Ovary (tissue), 9 donors: ENCODE results near the gene ZBED1. TPM values are rescaled to one million over a fixed set of nuclear protein-coding genes. Genes with fewer than 3 reads are reported as not detected.
"Not testable (repeated sequence)": the region's sequence is repeated elsewhere in the genome, so short reads cannot be mapped to it uniquely, and the experiment has no call there.

ENCODE experiments used
- DNase-seq, 5 donors: peaks; one replicate each; pipeline ENCODE4 v3.0.0-alpha.2; 2019 to 2020
- H3K27ac ChIP-seq, 2 donors: fragments of 200-600 bp; one replicate each; pipeline versions ENCODE4 v1.5.1 to v1.8.0; 2019 to 2022
- H3K27me3 ChIP-seq: fragments of 200-600 bp; one replicate; pipeline ENCODE4 v1.8.0; 2022
- H3K36me3 ChIP-seq: fragments of 200-600 bp; sonication (generic); one replicate; pipeline ENCODE4 v1.5.1; 2019
- H3K4me1 ChIP-seq: one replicate; pipeline ENCODE4 v1.8.1; 2013; ENCODE audit warnings: mild to moderate bottlenecking, moderate library complexity; ENCODE audit not compliant: insufficient read depth
- H3K4me3 ChIP-seq: fragments of 200-600 bp; sonication (generic); one replicate; pipeline ENCODE4 v1.5.1; 2017
- H3K9me3 ChIP-seq, 2 donors: fragments of 200-600 bp in 1 of 2; sonication (generic) in 1 of 2; one replicate each; pipeline versions ENCODE4 v1.5.1 to v1.8.1; 2013 to 2019; ENCODE audit warnings: mild to moderate bottlenecking in 1 of 2, moderate library complexity in 1 of 2
- EP300 ChIP-seq: sonication (generic); formaldehyde crosslinking; IDR thresholded peaks from one replicate; pipeline ENCODE4 v1.6.1; 2017; ENCODE audit warnings: antibody characterized with exemption
- POLR2A ChIP-seq: fragments of 450-650 bp; IDR thresholded peaks from one replicate; pipeline ENCODE4 v1.6.1; 2017; ENCODE audit warnings: antibody characterized with exemption, mild to moderate bottlenecking, moderate library complexity
- WGBS, 3 donors: extraction: QIAGEN DNeasy Blood & Tissue Kit in 1 of 3; methylation state at CpG; one replicate each; pipeline versions ENCODE4 v1.1.5 to v1.1.7; 2013 to 2017; 5-methylcytosine and 5-hydroxymethylcytosine counted together
- intact Hi-C, 4 donors: fragments of 100-400 bp; cut with DNase I; formaldehyde crosslinking; loops; one replicate each; pipeline versions ENCODE4 v1.11.0 to v1.15.1; 2022 to 2023
- polyA plus RNA-seq, 2 donors: library from polyadenylated mRNA; stranded (reverse); fragments of 200-250 nt in 1 of 2; fragments of 350-450 nt in 1 of 2; fragmentation: Illumina TruSeq in 1 of 2; extraction: RNeasy Lipid Tissue Mini Kit (QIAGEN cat#74804) in 1 of 2; gene quantifications; one replicate each; pipeline ENCODE4 v1.2.3, GENCODE V29; 2013 to 2014
- total RNA-seq, 7 donors: library from RNA; depleted of rRNA in 2 of 7; stranded (reverse); fragments of >200 nt in 2 of 7; fragmentation: NEBNext Ultra II Directional in 3 of 7; extraction: Animal tissue kit (Norgen Biotek cat#: 25700) in 3 of 7; gene quantifications; one replicate each; pipeline versions ENCODE4 v1.1.0 to v1.2.4, GENCODE V29; 2016 to 2023
- TF ChIP-seq, protein P1 (sequence below), 3 donors: fragments of 450-650 bp in 2 of 3; fragments of 200-600 bp in 1 of 3; IDR thresholded peaks; one replicate each; pipeline versions ENCODE4 v1.5.1 to v1.8.0; 2016 to 2022; ENCODE audit warnings: antibody characterized with exemption in 3 of 3, mild to moderate bottlenecking in 1 of 3
- donor health status: DM: no; HTN: no; CAD: no; lungs with moderate emphysema.
- donor health status: DM: no; HTN: no; CAD: no.
- donor health status: Bipolar disorder and iron deficiency.
- donor health status: DM: yes; HTN: yes; CAD: no.
- donor health status: DM: no; HTN: no; CAD: no.
- donor health status: DM: yes; HTN: yes; CAD: no.

ZBED1 gene
- total and polyA plus RNA-seq, 9 donors, result 23.4 to 39.0 (median 26.0) TPM

DNA sequence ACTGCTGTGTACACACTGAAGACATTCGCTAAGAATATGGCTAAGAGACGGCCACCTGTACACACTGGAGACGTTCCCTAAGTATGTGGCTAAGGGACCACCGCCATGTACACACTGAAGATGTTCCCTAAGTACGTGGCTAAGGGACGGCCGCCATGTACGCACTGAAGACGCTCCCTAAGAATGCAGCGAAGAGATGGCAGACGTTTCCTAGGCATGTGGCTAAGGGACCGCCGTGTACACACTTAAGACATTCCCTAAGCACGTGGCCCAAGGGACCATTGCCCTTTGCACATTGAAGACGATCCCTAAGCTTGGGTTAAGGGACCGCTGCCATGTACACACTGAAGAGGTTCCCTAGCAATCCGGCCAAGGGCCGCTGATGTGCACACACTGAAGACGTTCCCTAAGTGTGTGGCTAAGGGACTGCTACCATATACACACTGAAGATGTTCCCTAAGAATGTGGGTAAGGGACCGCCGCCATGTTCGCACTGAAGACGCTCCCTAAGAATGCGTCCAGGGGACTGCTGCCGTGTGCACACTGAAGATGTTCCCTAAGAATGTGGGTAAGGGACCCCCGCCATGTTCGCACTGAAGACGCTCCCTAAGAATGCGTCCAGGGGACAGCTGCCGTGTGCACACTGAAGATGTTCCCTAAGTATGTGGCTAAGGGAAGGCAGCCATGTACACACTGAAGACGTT lies 36.7 kb downstream of the ZBED1 start:
- no peak for DNase-seq
- TF ChIP-seq, protein P1, sequence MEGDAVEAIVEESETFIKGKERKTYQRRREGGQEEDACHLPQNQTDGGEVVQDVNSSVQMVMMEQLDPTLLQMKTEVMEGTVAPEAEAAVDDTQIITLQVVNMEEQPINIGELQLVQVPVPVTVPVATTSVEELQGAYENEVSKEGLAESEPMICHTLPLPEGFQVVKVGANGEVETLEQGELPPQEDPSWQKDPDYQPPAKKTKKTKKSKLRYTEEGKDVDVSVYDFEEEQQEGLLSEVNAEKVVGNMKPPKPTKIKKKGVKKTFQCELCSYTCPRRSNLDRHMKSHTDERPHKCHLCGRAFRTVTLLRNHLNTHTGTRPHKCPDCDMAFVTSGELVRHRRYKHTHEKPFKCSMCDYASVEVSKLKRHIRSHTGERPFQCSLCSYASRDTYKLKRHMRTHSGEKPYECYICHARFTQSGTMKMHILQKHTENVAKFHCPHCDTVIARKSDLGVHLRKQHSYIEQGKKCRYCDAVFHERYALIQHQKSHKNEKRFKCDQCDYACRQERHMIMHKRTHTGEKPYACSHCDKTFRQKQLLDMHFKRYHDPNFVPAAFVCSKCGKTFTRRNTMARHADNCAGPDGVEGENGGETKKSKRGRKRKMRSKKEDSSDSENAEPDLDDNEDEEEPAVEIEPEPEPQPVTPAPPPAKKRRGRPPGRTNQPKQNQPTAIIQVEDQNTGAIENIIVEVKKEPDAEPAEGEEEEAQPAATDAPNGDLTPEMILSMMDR (IDR thresholded peaks at IDR 0.05), result no peak
- TF ChIP-seq EP300 (no peak), POLR2A (no peak)
- H3K27ac ChIP-seq, result no peak overlapping the region
- no peaks in the 10 kb centered on the region for H3K27me3 ChIP-seq
- intact Hi-C loops, result loop anchor here in 1 of 4 donors (2.0 kb wide), 1 partner anchor 67 kb away; no protein-coding TSS in a partner anchor
- H3K4me1 ChIP-seq, result no peaks in the 10 kb centered on the region
- no peak overlapping the region for H3K4me3 ChIP-seq
- H3K9me3 ChIP-seq, result no peaks in the 10 kb centered on the region
- no peaks in the 10 kb centered on the region for H3K36me3 ChIP-seq
- WGBS, 3 donors, result 86 to 93% (median 91%) methylated on average over 31 of the region's 31 CpGs

DNA sequence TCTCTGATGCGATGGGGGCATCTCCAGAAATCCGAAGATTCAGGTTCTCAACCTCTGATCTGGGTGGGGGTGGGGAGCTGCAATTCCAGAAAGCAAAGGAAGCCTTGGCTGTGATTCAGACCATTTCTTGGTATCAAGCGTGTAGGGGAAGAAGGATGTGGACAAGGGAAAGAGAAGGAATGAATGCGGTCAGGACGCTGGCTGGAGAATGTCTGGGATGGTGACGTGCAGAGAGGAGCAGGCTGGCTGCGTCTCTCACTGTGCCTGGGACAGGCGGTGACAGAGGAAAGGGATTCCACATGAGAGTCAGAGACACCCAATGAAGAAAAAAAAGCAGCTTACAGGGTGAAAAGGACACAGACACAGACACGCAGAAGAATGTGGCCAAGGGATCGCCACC lies 37.3 kb downstream of the ZBED1 start:
- not testable (repeated sequence) for H3K27me3 ChIP-seq, H3K4me1 ChIP-seq, H3K9me3 ChIP-seq, H3K27ac ChIP-seq, H3K4me3 ChIP-seq, H3K36me3 ChIP-seq, DNase-seq
- 71 to 84% (median 72%) methylated on average over 10 of the region's 10 CpGs for WGBS, 3 donors
- intact Hi-C loops, result loop anchor here in 1 of 4 donors (2.0 kb wide), 1 partner anchor 67 kb away; no protein-coding TSS in a partner anchor

DNA sequence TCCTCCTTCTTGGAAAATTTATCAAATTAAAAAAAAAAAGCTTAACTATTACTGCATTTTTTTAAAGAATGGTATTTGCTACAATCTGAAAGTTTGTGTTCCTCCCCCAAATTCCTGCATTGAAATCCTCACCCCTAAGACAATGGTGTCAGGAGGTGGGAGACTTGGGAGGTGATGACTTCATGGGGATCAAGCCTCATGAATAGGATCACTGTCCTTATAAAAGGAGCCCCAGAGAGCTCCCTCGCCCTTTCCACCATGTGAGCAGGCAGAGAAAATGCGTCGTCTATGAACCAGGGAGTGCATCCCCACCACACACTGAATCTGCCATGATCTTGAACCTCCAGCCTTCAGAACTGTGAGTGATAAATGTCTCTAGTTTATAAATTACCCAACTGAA lies 38.0 kb downstream of the ZBED1 start:
- Histone ChIP-seq H3K9me3 (no peaks in the 10 kb centered on the region), H3K4me1 (no peaks in the 10 kb centered on the region), H3K36me3 (no peaks in the 10 kb centered on the region), H3K27me3 (no peaks in the 10 kb centered on the region), H3K4me3 (no peak overlapping the region), H3K27ac (no peak overlapping the region)
- no peak for DNase-seq
- 69 to 72% (median 70%) methylated on average over 3 of the region's 3 CpGs for WGBS, 3 donors
- TF ChIP-seq, protein P1 (IDR thresholded peaks at IDR 0.05), result no peak
- TF ChIP-seq POLR2A (no peak), EP300 (no peak)
- intact Hi-C loops, result loop anchor here in 1 of 4 donors (2.0 kb wide), 1 partner anchor 66 kb away; no protein-coding TSS in a partner anchor

DNA sequence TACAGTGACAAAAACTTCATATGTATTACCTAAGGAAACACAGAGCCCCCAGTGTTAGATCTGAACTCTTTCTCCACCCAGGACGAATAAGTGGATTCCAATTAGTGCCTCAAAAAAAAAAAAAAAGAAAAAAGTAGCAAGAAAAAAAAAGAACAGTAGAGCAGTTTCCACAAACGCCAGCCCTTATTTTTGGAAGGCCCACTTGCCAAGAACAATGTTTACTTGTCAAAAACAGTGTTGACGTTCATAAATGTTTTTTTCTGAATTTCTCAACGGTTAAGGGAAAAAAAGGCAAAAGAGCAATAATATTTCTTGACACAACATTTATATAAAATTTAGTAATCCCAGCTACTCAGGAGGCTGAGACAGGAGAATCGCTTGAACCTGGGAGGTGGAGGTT lies 38.7 kb downstream of the ZBED1 start:
- H3K9me3 ChIP-seq, result no peaks in the 10 kb centered on the region
- no peaks in the 10 kb centered on the region for H3K36me3 ChIP-seq
- no peaks in the 10 kb centered on the region for H3K27me3 ChIP-seq
- DNase-seq, result no peak
- WGBS, 3 donors, result 25 to 30% (median 25%) methylated on average over 5 of the region's 5 CpGs
- intact Hi-C loops, result loop anchor here in 1 of 4 donors (2.0 kb wide), 1 partner anchor 65 kb away; no protein-coding TSS in a partner anchor
- no peak for TF ChIP-seq EP300
- TF ChIP-seq POLR2A, result no peak
- TF ChIP-seq, protein P1 (IDR thresholded peaks at IDR 0.05), result no peak
- no peak overlapping the region for H3K4me3 ChIP-seq
- H3K27ac ChIP-seq, result no peak overlapping the region
- no peaks in the 10 kb centered on the region for H3K4me1 ChIP-seq

DNA sequence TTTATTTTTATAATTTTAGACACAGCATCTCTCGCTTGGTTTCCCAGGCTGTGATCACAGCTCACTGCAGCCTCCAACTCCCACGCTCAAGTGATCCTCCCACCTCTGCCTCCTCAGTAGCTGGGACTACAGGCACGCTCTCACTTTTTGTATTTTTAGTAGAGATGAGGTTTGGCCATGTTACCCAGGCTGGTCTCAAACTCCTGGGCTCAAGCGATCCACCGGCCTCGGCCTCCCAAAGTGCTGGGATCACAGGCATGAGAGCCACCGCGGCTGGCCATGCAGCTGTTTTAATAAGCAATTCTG lies 39.1 kb downstream of the ZBED1 start:
- no peak for DNase-seq
- H3K4me1 ChIP-seq, result no peaks in the 10 kb centered on the region
- intact Hi-C loops, result loop anchor here in 1 of 4 donors (2.0 kb wide), 1 partner anchor 65 kb away; no protein-coding TSS in a partner anchor
- no peaks in the 10 kb centered on the region for H3K36me3 ChIP-seq
- no peak overlapping the region for H3K4me3 ChIP-seq
- no peaks in the 10 kb centered on the region for H3K27me3 ChIP-seq
- H3K9me3 ChIP-seq, result no peaks in the 10 kb centered on the region
- H3K27ac ChIP-seq, result no peak overlapping the region
- 82 to 85% (median 82%) methylated on average over 8 of the region's 8 CpGs for WGBS, 3 donors
- TF ChIP-seq POLR2A (no peak), EP300 (no peak)
- TF ChIP-seq, protein P1 (IDR thresholded peaks at IDR 0.05), result no peak

DNA sequence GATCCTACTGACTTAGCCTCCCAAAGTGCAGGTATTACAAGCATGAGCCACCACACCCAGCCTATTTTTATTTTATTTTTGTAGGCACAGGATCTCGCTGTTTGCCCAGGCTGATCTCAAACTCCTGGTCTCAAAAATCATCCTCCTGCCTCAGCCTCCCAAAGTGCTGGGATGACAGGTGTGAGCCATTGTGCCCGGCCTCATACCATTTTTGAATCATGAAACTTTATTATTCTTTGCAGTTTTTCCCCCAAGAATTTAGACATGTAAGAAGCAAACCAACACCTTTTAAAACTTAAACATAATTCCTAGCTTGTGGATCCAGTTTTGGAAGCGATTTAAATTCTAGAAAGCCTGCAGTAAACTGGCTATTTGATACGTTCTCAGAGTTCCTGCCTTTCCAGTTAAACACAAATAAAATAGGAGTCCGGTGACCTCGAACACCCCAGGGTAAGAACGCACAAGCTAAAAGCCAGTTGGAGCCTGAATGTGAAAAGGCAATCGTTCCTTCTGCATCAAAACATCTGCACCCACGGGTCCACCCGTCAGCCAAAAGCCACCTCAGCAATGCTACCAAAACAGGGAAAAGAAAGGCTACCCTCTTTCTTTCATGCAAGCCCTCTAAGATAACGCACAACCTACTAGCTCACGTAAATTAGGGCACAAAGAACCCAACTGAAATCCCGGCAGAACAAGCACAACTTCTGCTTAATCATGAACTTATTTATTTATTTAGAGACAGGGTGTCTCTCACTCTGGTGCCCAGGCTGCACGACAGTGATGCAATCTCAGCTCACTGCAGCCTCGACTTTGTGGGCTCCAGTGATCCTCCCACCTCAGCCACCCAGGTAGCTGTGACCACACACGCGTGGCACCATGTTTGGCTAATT lies 39.7 kb downstream of the ZBED1 start:
- H3K4me1 ChIP-seq, H3K27ac ChIP-seq, H3K27me3 ChIP-seq, H3K9me3 ChIP-seq, intact Hi-C loops, H3K36me3 ChIP-seq, H3K4me3 ChIP-seq, DNase-seq: not testable (repeated sequence)
- 77 to 84% (median 80%) methylated on average over 17 of the region's 17 CpGs for WGBS, 3 donors

DNA sequence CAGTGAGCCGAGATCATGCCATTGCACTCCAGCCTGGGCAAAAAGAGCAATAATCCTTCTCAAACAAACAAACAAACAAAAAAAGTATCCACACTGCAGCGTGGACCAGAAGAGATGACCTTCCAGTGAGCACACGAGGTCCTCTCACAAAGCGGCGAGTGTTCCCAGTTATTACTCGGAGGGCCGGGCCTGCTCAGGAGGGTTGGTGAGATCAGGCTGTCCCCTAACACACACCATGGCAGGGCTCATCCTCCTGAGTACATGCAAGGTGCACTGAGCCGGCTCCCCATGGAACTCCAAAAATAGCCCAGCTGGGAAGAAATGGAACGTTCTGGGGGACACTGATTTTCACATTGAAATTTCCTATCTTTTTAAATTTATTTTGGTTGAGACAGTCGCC lies 40.7 kb downstream of the ZBED1 start:
- H3K36me3 ChIP-seq, H3K27me3 ChIP-seq, intact Hi-C loops, H3K27ac ChIP-seq, DNase-seq, H3K4me3 ChIP-seq, H3K9me3 ChIP-seq, H3K4me1 ChIP-seq: not testable (repeated sequence)
- WGBS, 3 donors, result 84 to 94% (median 89%) methylated on average over 10 of the region's 10 CpGs
